ENCODE measurements around the gene R3HCC1L. TPM values are rescaled to one million over a fixed set of nuclear protein-coding genes. Genes with fewer than 3 reads are reported as not detected.

Gene R3HCC1L
- total RNA-seq, 3 donors from 2014 or later (not counting 1 experiment from before 2014, with no cell fraction given): 17.9 to 25.6 (median 23.3) TPM

DNA sequence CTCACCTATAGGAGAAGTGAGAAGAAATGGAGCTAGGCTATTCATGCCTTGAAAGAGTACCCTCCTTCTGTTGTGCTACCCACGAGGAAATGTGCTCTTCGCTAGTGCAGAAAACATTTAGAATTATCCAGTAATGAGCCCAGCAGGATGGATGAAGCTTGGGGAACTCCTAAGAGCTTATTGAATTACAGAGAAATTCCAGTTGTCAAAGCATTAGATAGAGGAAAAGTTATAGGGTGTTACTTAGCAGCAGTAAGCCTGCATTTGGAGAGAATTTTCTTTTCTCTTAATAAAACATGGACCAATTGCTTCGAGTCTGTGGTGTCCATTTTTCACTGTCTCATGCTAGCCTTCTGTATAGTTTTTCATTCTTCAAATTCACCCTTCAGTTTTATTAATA lies 5.0 kb downstream of the R3HCC1L start:
- Mint-ChIP-seq H3K4me1 (peaks cover 44 to 45% of the 10 kb centered on the region in 2 donors), H3K4me3 (no peak overlapping the region), H3K27ac (no peak overlapping the region), H3K36me3 (no peaks in the 10 kb centered on the region), H3K9me3 (no peaks in the 10 kb centered on the region), H3K27me3 (ENCODE audit: low read depth in 2 of 2) (no peaks in the 10 kb centered on the region)
- Histone ChIP-seq H3K27me3 (ENCODE audit: control insufficient read depth, insufficient read depth, low read length) (no peaks in the 10 kb centered on the region), H3K4me1 (ENCODE audit: control insufficient read depth, insufficient read depth, low read length) (peaks cover 5% of the 10 kb centered on the region), H3K27ac (ENCODE audit: low read length) (no peak overlapping the region), H3K36me3 (ENCODE audit: control insufficient read depth, insufficient read depth, low read length) (no peaks in the 10 kb centered on the region), H3K9me3 (ENCODE audit: control insufficient read depth, insufficient read depth, low read length) (no peaks in the 10 kb centered on the region), H3K4me3 (ENCODE audit: low read length) (no peak overlapping the region)
- WGBS (ENCODE audit: insufficient coverage): 93% methylated on average over 3 of the region's 3 CpGs
- no peak for ATAC-seq
- intact Hi-C loops (cut with micrococcal nuclease): no loop called here
- DNase-seq: no peak
- TF ChIP-seq CTCF (IDR thresholded peaks at IDR 0.05): no peak

- Histone ChIP-seq H3K4me3 (ENCODE audit: low read length) (no peak overlapping the region), H3K4me1 (ENCODE audit: control insufficient read depth, insufficient read depth, low read length) (no peaks in the 10 kb centered on the region), H3K36me3 (ENCODE audit: control insufficient read depth, insufficient read depth, low read length) (no peaks in the 10 kb centered on the region), H3K9me3 (ENCODE audit: control insufficient read depth, insufficient read depth, low read length) (no peaks in the 10 kb centered on the region), H3K27ac (ENCODE audit: low read length) (no peak overlapping the region), H3K27me3 (ENCODE audit: control insufficient read depth, insufficient read depth, low read length) (no peaks in the 10 kb centered on the region)
- no peaks in the 10 kb centered on the region for H3K36me3 Mint-ChIP-seq
- peaks cover 40 to 43% of the 10 kb centered on the region in 2 donors for H3K4me1 Mint-ChIP-seq
- no peak overlapping the region for H3K4me3 Mint-ChIP-seq
- intact Hi-C loops (cut with micrococcal nuclease): no loop called here
- no peak for DNase-seq
- peak overlapping the region; percentile 20 to 23 for H3K27ac Mint-ChIP-seq
- no peak for ATAC-seq
- no peak for TF ChIP-seq CTCF (IDR thresholded peaks at IDR 0.05)
- H3K27me3 Mint-ChIP-seq (ENCODE audit: low read depth in 2 of 2): no peaks in the 10 kb centered on the region
- no peaks in the 10 kb centered on the region for H3K9me3 Mint-ChIP-seq
Measured at GRCh38 chr10:98141484-98142073, 7.1 kb downstream of the R3HCC1L start.

DNA sequence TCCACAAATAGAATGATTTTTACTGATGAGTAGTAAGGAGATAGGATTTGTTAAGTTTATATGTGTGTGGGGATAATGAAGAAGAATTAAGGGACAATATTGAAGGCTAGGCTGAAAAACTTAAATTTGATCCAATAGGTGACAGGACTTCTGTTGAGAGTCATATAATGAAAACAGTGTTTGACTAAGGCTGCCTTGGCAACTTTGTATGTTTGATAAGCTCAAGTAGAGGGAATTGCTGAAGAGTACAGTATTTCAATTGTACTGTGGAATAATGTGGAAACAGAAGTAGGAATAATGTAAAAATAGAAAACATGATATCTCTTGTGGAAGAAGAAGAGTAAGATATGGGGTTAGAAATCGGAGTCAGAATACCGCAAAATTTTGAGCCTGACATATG lies 10.5 kb downstream of the R3HCC1L start:
- Histone ChIP-seq H3K27me3 (ENCODE audit: control insufficient read depth, insufficient read depth, low read length) (no peaks in the 10 kb centered on the region), H3K4me3 (ENCODE audit: low read length) (no peak overlapping the region), H3K4me1 (ENCODE audit: control insufficient read depth, insufficient read depth, low read length) (no peaks in the 10 kb centered on the region), H3K9me3 (ENCODE audit: control insufficient read depth, insufficient read depth, low read length) (no peaks in the 10 kb centered on the region), H3K27ac (ENCODE audit: low read length) (no peak overlapping the region), H3K36me3 (ENCODE audit: control insufficient read depth, insufficient read depth, low read length) (no peaks in the 10 kb centered on the region)
- ATAC-seq (no peak), DNase-seq (no peak)
- H3K36me3 Mint-ChIP-seq: peaks cover 19% of the 10 kb centered on the region
- H3K9me3 Mint-ChIP-seq: peaks cover 7 to 20% of the 10 kb centered on the region in 2 donors
- no peak overlapping the region for H3K4me3 Mint-ChIP-seq
- 99% methylated on average over 2 of the region's 2 CpGs for whole genome bisulfite sequencing (ENCODE audit: insufficient coverage)
- intact Hi-C loops (cut with micrococcal nuclease): no loop called here
- peaks cover 50 to 61% of the 10 kb centered on the region in 2 donors for H3K4me1 Mint-ChIP-seq
- TF ChIP-seq CTCF (IDR thresholded peaks at IDR 0.05): no peak
- no peaks in the 10 kb centered on the region for H3K27me3 Mint-ChIP-seq (ENCODE audit: low read depth in 2 of 2)
- H3K27ac Mint-ChIP-seq: no peak overlapping the region

DNA sequence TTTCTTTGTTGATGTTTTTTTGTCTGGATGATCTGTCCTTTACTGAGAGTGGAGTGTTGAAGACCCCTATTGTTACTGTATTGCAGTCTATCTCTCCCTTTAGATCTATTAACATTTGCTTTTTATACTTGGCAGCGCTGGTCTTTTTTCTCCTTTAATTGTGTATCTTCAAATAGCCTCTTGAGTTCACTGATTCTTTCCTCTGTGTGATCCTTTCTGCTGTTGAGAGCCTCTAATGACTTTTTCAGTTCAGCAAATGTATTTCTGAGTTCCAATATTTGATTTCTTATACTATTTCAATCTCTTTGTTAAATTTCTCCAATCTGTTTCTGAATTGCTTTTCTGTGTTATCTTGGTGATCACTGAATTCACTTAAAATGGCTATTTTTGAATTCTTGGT lies 15.4 kb downstream of the R3HCC1L start:
- Histone ChIP-seq H3K4me3 (ENCODE audit: low read length) (no peak overlapping the region), H3K9me3 (ENCODE audit: control insufficient read depth, insufficient read depth, low read length) (peaks cover 5% of the 10 kb centered on the region), H3K27ac (ENCODE audit: low read length) (no peak overlapping the region), H3K36me3 (ENCODE audit: control insufficient read depth, insufficient read depth, low read length) (peaks cover 2% of the 10 kb centered on the region), H3K4me1 (ENCODE audit: control insufficient read depth, insufficient read depth, low read length) (no peaks in the 10 kb centered on the region), H3K27me3 (ENCODE audit: control insufficient read depth, insufficient read depth, low read length) (no peaks in the 10 kb centered on the region)
- intact Hi-C loops (cut with micrococcal nuclease): no loop called here
- WGBS (ENCODE audit: insufficient coverage): 100% methylated on average over 1 of the region's 1 CpG
- H3K36me3 Mint-ChIP-seq: peaks cover 29% of the 10 kb centered on the region
- H3K27ac Mint-ChIP-seq: no peak overlapping the region
- DNase-seq (no peak), ATAC-seq (no peak)
- H3K4me3 Mint-ChIP-seq: no peak overlapping the region
- peaks cover 11 to 23% of the 10 kb centered on the region in 2 donors for H3K9me3 Mint-ChIP-seq
- TF ChIP-seq CTCF (IDR thresholded peaks at IDR 0.05): no peak
- H3K27me3 Mint-ChIP-seq (ENCODE audit: low read depth in 2 of 2): no peaks in the 10 kb centered on the region
- H3K4me1 Mint-ChIP-seq: peaks cover 44 to 55% of the 10 kb centered on the region in 2 donors
